Testis (tissue), 5 donors: ENCODE measurements around the gene DDA1. TPM values are rescaled to one million over a fixed set of nuclear protein-coding genes. Genes with fewer than 3 reads are reported as not detected.

Source experiments
- DNase-seq: peaks from one replicate; pipeline ENCODE4 v3.0.0-alpha.2; 2019
- H3K27ac ChIP-seq, 2 donors: fragments of 200-600 bp; sonication (generic); one replicate each; pipeline ENCODE4 v1.5.1; 2019
- H3K27me3 ChIP-seq: fragments of 200-600 bp; sonication (generic); one replicate; pipeline ENCODE4 v1.5.1; 2019
- H3K36me3 ChIP-seq: fragments of 200-600 bp; sonication (generic); one replicate; pipeline ENCODE4 v1.5.1; 2017; ENCODE audit warnings: low read depth; ENCODE audit errors: missing control alignments
- H3K4me1 ChIP-seq: fragments of 200-600 bp; sonication (generic); one replicate; pipeline ENCODE4 v1.5.1; 2019
- H3K4me3 ChIP-seq, 2 donors: fragments of 200-600 bp; sonication (generic); one replicate each; pipeline ENCODE4 v1.5.1; 2017 to 2019
- H3K9me3 ChIP-seq: fragments of 200-600 bp; sonication (generic); one replicate; pipeline ENCODE4 v1.5.1; 2017
- POLR2A ChIP-seq: fragments of 450-650 bp; IDR thresholded peaks from one replicate; pipeline ENCODE4 v1.6.1; 2017; ENCODE audit warnings: antibody characterized with exemption, mild to moderate bottlenecking, moderate library complexity
- WGBS, 2 donors: methylation state at CpG; one replicate each; pipeline ENCODE4 v1.1.5; 2018; 5-methylcytosine and 5-hydroxymethylcytosine counted together
- intact Hi-C: fragments of 100-400 bp; cut with DNase I; formaldehyde crosslinking; loops from one replicate; pipeline ENCODE4 v1.15.1; 2023; ENCODE audit warnings: low total_unique reads
- long read RNA-seq, 2 donors: transcript quantifications; one replicate each; lab custom pipeline, GENCODE V29; 2026
- polyA plus RNA-seq: library from polyadenylated mRNA; stranded (reverse); fragments of 350-450 nt; fragmentation: Illumina TruSeq; extraction: RNeasy Lipid Tissue Mini Kit (QIAGEN cat#74804); gene quantifications from one replicate; pipeline ENCODE4 v1.2.3, GENCODE V29; 2014; ENCODE audit warnings: low read depth, low replicate concordance; ENCODE audit not compliant: insufficient read depth
- total RNA-seq, 2 donors: library from RNA; depleted of rRNA; stranded (reverse); fragments of >200 nt; gene quantifications; one replicate each; pipeline ENCODE4 v1.2.3, GENCODE V29; 2016
- TF ChIP-seq, protein P1 (sequence below), 3 experiments: fragments of 450-650 bp in 2 of 3; fragments of 200-600 bp in 1 of 3; sonication (generic) in 1 of 3; IDR thresholded peaks; one replicate each; pipeline ENCODE4 v1.5.1; 2016 to 2019; ENCODE audit warnings: antibody characterized with exemption in 3 of 3, mild to moderate bottlenecking in 2 of 3, moderate library complexity in 1 of 3

DDA1 gene
- 10 to 100 TPM; 46.4 to 55.5 TPM for total RNA-seq
- 123 TPM for polyA plus RNA-seq
- long read RNA-seq, donor 1, full-length matches to known transcripts, result 39 of 39 reads
- long read RNA-seq, donor 1, partial matches to known transcripts, result 0 of 39 reads
- long read RNA-seq, donor 1, other reads (novel, unspliced or antisense), result 0 of 39 reads
- long read RNA-seq, donor 2, full-length matches to known transcripts, result 23 of 23 reads
- long read RNA-seq, donor 2, partial matches to known transcripts, result 0 of 23 reads
- long read RNA-seq, donor 2, other reads (novel, unspliced or antisense), result 0 of 23 reads

DNA sequence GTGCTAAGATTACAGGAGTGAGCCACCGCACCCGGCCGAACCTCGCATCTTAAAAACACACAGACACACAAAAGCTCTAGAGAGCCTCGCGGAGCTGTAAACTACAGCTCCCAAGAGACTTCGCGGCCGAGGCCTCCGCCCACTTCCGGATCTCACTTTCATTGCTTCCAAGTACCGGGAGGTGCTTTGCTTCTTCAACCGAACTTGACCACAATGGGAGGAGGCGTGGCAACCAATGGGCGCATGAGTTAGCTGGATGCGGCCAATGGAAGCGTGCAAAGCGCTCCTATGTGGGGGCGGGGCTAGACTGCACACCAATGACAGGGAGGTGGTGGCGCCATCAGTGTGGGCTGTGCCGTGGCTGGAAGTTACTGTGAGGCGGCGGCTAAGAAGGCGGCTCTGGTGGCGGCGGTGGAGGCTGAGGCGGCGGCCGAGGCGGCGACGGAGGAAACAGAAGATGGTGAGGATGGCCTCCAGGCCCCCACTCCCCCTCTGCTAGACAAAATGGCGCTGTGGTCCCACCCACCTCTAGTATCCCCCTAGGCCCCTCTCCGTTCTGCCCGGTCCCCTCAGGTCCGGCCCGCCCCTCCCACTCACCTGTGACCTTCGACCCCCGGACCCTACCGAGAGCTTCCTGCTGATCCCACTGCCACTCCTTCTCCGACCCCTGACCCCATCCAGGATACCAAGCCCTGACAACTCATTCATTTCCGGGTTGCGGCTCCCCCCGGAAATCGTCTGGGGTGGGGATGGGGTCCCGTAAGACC lies at the start of gene DDA1:
TSS of gene DDA1 (plus strand) at position 366 of the 767 bp plus-strand sequence. CDS start at position 458, 92 bp downstream.
- no peak for TF ChIP-seq POLR2A
- TF ChIP-seq, protein P1, sequence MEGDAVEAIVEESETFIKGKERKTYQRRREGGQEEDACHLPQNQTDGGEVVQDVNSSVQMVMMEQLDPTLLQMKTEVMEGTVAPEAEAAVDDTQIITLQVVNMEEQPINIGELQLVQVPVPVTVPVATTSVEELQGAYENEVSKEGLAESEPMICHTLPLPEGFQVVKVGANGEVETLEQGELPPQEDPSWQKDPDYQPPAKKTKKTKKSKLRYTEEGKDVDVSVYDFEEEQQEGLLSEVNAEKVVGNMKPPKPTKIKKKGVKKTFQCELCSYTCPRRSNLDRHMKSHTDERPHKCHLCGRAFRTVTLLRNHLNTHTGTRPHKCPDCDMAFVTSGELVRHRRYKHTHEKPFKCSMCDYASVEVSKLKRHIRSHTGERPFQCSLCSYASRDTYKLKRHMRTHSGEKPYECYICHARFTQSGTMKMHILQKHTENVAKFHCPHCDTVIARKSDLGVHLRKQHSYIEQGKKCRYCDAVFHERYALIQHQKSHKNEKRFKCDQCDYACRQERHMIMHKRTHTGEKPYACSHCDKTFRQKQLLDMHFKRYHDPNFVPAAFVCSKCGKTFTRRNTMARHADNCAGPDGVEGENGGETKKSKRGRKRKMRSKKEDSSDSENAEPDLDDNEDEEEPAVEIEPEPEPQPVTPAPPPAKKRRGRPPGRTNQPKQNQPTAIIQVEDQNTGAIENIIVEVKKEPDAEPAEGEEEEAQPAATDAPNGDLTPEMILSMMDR (IDR thresholded peaks at IDR 0.05), result no peak
- H3K4me3 ChIP-seq, result peak within 1 kb of the TSS; percentile 79 to 98
- 0 to 1% methylated on average over 24 to 46 of the region's 46 CpGs for WGBS, 2 donors
- DNase-seq, result peak; percentile 100
- no peaks in the 10 kb centered on the region for H3K36me3 ChIP-seq
- intact Hi-C loops, result no loop called here
- peak within 1 kb of the TSS; percentile 64 to 74 for H3K27ac ChIP-seq
- no peaks in the 10 kb centered on the region for H3K27me3 ChIP-seq
- H3K4me1 ChIP-seq, result peaks cover 34% of the 10 kb centered on the region
- no peaks in the 10 kb centered on the region for H3K9me3 ChIP-seq

- no peaks in the 10 kb centered on the region for H3K27me3 ChIP-seq
- WGBS, 2 donors, result 64 to 86% methylated on average over 1 of the region's 1 CpG
- no peak for DNase-seq
- no peaks in the 10 kb centered on the region for H3K36me3 ChIP-seq
- intact Hi-C loops, result no loop called here
- no peak overlapping the region for H3K27ac ChIP-seq
- no peaks in the 10 kb centered on the region for H3K4me1 ChIP-seq
- H3K4me3 ChIP-seq, result no peak overlapping the region
- TF ChIP-seq POLR2A, result no peak
- TF ChIP-seq, protein P1 (IDR thresholded peaks at IDR 0.05), result no peak
- H3K9me3 ChIP-seq, result no peaks in the 10 kb centered on the region
Measured at GRCh38 chr19:17259934-17260333, 49.4 kb upstream of the DDA1 start.

DNA sequence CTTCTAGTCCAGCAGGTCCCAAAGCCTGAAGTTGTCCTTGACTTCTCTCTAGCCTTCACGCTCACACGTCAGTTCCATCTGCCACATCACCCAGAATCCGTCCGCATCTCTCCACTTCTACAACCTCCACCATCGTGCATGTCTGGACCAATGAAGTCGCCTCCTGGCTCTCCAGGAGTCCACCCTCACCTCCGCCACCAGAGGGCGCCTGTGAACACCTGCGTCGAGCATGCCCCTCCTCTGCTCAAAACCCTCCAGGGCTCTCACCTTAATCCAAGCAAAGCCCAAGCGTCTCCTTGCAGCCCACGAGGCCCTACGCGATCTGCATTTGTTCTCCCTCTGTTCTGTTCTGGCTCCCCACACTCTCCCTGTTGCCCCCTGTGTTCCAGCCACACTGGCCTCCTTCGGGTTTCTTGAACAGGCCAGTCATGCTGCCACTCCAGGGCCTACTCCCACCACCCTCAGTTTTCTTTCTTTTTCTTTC lies 48.5 kb upstream of the DDA1 start:
- Histone ChIP-seq H3K36me3 (no peaks in the 10 kb centered on the region), H3K4me3 (no peak overlapping the region), H3K27me3 (no peaks in the 10 kb centered on the region), H3K27ac (no peak overlapping the region), H3K4me1 (no peaks in the 10 kb centered on the region), H3K9me3 (no peaks in the 10 kb centered on the region)
- intact Hi-C loops, result no loop called here
- whole genome bisulfite sequencing, 2 donors, result 21 to 24% methylated on average over 15 of the region's 15 CpGs
- DNase-seq, result peak; percentile 82
- TF ChIP-seq POLR2A, result no peak
- TF ChIP-seq, protein P1 (IDR thresholded peaks at IDR 0.05), result peak; percentile 50 to 73 (median 67)

- WGBS, 2 donors, result 62 to 64% methylated on average over 10 to 16 of the region's 16 CpGs
Measured at GRCh38 chr19:17262557-17262956, 46.8 kb upstream of the DDA1 start.

More at GRCh38 chr19:17262557-17262956, 46.8 kb upstream of the DDA1 start:
- no peak for DNase-seq
- Histone ChIP-seq H3K4me3 (no peak overlapping the region), H3K27ac (no peak overlapping the region), H3K9me3 (no peaks in the 10 kb centered on the region), H3K4me1 (no peaks in the 10 kb centered on the region), H3K36me3 (no peaks in the 10 kb centered on the region), H3K27me3 (no peaks in the 10 kb centered on the region)
- intact Hi-C loops, result no loop called here
- TF ChIP-seq, protein P1 (IDR thresholded peaks at IDR 0.05), result no peak
- TF ChIP-seq POLR2A, result no peak
